HG03432 (cell line): Measurements from ENCODE around the gene GPT2.
A peak's percentile ranks its signal among the peaks of the same experiment; 100 is the strongest.
"Not testable (repeated sequence)": the region's sequence is repeated elsewhere in the genome, so short reads cannot be mapped to it uniquely, and the experiment has no call there.

Experiments used
- ATAC-seq: cut with Tn5 transposase; IDR thresholded peaks from one replicate; pipeline ENCODE4 v1.9.1; 2021; ENCODE audit warnings: mild to moderate bottlenecking, moderate library complexity; ENCODE audit not compliant: unreplicated experiment

The GPT2 gene

DNA sequence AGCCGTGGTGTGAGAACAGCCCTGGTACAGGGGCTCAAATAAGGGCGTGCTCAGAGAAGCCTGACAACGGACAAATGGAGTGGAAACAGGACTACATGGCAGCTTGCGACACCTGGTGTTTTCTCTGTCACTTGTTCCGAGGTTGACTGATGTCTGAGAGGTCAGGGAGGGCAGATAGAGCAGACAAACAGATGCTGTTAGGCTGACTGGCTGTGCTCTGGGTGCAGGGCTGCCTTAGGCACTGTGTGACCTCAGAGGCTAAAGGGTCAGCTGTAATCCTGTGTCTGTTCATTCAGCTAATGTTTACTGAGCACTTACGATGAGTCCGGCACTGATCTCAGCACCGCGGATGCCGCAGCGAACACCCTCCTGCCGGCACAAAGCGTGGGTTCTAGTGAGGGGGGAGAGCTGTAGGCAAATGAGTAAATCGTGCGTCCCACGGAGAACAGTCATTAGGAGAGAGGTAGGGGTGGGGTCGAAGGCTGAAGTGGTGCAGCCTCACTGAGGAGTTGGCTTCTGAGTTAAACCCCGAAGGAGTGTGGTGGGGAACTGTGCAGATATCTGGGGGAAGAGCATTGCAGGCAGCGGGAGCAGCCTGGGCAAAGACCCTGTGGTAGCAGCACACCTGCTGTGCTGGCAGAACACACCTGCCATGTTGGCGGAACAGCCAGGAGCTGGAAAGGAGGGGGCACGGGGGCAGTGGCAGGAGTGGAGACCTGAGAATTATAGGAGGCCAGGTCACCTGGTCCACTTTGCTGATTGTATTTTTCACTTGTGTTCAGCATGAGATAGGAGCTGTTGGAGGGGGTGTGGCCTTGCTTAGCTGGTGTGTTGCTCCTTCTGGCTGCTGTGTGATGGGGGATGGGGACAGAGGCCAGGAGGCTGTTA, 35.0 kb downstream of the GPT2 start:
- ATAC-seq, result peak; percentile 92

DNA sequence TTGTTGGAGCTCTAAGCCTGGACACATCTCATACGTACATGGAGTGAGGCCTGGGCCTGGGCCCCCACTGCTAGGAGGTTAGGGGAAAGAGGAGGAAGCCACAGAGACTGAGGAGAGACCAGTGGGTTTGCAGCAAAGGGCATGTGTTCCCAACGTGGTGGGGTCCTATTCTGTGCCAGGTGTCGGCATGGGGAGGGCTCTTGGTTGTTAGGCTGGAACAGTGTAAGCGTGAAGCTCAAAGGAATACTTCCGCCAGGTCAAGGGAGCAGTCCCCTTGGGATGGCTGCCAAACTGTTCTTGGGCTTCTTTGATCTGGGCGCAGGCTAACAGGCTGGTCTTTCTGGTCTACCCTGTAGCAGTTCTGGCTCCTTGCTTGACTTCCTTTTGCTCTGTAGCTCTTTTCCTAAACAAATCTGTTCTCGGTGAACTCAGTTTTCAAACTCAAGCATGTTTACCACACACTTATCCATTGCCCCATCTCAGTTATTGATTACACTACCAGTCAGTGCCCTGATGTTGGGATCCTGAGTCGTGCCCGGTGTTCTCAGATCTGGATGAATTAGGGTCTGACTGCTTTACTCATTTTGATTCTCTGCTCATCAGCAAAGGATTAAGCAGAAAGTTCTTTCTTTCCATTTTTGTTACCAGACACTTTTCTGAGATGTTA, 36.4 kb downstream of the GPT2 start:
- ATAC-seq, result no peak

DNA sequence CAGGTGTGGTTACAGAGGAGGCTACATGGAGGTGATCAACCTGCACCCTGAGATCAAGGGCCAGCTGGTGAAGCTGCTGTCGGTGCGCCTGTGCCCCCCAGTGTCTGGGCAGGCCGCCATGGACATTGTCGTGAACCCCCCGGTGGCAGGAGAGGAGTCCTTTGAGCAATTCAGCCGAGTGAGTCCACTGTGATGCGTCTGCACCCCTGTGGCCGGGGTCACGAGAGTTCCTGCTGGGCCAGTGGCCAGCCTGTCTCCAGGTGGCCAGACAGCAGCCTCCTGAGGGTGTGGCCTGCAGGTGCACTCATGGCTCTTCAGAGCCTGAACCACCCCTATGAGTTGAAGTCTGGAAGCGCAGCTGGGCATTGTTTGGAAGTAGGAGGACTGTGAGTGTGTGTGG, 38.1 kb downstream of the GPT2 start:
- no peak for ATAC-seq

DNA sequence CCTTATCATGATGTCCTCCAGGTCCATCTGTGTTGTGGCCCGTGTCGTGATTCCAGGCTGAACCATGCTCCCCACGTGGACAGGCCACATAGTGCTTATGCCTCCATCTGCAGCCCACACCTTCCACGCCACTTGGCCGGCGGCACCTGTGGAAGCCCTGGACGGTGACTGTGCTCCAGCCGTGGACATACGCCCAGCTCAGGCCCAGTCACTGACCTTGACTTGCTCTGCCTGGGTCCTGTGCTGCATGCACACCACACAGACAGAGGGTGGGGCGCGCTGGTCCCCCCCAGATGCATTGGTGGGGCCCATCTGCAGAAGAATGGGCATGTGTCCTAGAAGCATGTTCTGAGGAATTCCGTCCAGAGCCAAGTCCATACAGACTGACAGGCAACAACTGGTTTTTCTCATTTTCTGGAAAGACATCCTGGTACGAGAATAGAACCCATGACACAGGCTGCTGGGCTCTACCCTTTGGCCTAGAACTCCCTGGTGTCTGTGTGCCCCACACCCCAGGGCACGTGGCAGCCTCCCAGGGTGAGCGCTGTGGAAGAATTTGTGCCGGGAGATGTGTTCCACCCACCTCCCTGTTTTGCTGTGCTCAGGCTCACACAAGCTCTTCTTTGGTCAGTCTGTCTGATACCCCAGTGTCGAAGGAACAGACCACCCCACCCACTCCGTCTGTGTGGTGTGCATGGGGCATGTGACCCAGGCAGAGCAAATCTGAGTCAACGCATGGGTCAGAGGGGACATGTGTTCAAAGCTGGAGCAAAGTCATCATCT, 39.5 kb downstream of the GPT2 start:
- ATAC-seq, result no peak

DNA sequence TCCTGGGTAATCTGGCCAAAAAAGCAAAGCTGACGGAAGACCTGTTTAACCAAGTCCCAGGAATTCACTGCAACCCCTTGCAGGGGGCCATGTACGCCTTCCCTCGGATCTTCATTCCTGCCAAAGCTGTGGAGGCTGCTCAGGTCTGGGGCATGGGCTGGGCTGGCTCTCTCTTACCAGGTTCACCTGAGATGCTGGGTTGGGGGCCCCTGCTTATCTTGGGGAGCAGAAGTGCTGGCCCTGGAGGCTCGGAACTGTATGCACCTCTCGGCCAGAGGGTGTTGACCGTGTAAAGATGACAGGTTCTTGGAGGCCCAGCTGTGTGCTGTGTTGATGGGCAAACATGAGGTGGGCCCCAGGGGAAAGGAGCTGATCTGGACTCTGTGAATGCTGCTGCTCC, 40.2 kb downstream of the GPT2 start:
- no peak for ATAC-seq

DNA sequence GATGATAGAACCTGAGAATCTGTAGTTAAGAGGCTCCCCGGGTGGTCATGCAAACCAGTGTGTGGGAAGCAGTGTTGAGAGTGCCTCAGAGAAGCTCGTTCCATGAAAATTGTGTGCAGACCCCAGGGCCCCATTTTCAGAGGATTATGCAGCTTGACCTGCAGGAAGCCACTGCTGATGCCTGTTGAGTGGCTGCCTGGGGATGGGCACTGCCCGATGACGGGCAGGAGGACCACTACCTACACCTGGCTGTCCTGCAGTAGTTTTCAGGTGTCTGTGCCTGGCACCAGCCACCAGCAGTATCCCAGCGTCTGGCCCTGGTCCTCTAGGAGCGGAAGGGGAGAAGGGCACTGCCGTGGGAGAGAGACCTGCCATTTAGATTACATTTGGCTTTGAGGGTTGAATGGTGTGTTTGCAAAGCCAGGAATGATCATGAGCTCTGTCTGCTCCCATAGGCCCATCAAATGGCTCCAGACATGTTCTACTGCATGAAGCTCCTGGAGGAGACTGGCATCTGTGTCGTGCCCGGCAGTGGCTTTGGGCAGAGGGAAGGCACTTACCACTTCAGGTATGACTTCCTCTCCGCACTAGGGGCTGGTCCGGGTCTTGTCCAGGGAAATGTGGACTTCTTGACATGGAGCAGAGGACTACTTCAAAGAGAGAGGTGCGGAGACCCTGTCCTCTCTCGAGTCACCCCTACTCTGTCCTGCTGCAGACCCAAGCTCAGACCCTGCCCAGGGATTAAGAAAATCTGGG, 42.5 kb downstream of the GPT2 start:
- no peak for ATAC-seq

DNA sequence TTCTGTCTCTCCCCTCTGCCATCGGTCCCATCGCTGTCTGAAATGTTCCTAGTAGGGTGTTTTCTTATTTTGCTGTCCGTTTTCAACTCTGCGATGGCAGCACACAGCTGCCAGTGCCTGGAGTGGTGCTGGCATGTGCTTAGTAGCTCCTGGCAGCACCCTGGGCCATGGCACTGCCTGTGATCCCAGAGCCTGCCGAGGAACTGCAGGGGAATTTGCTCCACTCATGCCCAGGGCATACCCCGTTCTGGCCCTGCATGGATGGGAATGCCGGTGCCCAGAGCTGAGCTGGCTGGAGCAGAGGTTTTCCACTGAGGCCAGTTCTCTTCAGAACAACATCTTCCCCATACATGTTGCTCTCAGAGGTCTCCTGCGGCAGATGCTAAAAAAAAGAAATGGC, 43.1 kb downstream of the GPT2 start:
- ATAC-seq, result no peak

DNA sequence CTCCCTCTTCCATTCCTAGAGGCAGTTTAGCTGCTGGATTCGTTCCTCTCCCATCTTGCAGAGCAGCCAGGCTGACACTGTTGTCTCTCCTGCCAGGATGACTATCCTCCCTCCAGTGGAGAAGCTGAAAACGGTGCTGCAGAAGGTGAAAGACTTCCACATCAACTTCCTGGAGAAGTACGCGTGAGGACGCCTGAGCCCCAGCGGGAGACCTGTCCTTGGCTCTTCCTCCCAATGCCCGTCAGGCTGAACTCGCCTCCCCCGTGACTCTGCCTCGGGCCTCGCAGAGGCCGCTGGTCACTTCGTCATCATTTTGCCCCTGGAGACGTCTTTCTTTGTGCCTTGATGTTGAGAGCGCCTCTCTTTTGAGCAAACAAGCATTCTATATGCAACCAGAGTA, 44.6 kb downstream of the GPT2 start:
- ATAC-seq, result no peak

DNA sequence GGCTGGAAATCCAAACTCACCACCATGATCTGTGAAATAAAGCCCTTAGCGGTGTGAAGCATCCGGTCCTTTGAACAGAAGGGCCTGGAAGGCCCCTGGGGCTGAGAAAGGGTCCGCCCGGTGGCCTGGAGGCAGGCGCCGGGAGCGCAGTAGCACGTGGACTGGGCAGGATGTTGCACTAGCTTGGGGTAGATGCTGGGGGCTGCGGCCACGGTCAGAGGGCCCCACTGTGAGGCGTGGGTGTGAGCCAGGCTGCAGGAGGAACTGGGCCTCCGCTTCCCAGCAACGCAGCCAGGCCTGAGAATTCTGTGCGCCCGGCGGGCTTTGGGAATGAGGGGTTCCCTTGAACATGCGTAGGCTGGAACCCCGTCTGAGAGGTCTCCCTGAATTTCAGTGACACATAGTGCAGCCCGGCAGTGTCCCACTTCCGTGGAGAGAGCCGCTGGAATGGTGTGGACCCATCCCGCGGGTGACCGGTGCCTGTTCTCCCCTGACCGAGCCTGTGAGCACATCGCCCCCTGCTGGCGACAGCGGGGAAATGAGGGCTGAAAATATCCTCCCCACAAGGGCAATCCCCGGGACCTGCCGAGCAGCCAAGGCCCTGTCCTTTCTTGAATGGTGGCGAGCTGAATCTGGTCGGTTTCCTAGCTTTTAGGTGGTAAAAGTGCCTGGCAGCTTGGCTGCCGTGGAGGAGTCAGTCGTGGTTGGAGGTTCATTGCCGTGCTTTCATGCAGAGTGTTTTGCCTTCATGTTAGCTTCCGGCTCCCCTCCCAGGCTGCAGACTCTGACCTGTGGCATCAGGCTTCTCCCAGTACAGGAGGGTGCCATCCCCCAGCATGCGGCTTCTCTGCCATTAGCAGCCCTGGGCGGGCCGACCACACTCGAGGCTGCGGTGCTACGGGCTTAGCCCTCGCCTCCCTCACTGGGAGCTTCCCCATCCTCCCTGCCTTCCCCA, 45.5 kb downstream of the GPT2 start:
- ATAC-seq, result peak; percentile 82

DNA sequence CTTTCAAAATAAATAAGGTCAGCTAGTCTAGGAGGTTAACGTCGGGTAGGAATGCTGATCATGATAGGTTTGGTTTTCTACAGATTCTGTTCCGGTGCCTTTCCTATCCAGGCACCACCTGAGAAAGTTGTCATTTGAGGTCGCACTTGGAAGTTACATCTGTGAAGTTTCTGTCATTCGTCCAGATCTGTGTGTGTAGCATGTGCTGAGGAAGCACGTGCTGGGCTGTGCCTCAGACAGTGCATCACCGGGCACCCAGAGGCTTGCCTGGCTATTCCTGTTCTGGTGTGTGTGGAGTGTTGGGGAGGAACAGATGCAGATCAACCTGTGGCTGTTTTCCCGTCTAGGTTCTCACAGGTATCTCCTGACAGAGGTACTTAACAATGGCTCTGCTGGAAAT, 46.7 kb downstream of the GPT2 start:
- no peak for ATAC-seq

DNA sequence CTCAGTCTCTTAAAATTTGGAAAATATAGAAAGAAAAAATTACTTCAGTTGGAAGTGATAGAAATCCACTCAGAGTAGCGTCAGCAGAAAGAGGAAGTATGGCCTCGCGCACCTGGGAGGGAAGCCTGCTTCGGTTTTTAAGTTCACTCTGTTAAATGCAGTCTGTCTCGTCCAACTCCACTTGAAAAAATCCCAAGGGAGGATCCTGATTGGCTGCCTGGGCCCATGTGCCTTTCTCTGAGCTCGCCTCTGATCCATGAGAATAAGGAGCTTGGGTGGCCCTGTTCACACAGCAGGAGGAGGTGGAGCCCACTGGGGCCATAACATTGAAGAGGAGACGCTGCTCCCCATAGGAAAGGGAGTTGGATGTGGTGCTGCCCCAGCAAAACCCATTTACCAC, 48.6 kb downstream of the GPT2 start:
- ATAC-seq, result peak; percentile 55

DNA sequence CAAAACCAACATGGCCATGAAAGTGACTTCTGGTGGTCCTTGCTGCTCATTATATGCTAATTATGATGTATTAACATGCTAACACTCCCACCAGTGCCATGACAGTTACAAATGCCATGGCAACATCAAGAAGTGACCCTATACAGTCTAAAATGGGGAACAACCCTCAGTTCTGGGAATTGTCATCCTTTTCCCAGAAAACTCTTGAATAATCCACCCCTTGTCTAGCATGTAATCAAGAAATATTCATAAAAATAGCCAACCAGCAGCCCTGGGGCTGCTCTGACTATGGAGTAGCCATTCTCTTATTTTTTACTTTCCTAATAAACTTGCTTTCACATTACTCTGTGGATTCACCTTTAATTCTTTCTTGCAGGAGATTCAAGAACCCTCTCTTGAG, 53.4 kb downstream of the GPT2 start:
- ATAC-seq, result no peak

DNA sequence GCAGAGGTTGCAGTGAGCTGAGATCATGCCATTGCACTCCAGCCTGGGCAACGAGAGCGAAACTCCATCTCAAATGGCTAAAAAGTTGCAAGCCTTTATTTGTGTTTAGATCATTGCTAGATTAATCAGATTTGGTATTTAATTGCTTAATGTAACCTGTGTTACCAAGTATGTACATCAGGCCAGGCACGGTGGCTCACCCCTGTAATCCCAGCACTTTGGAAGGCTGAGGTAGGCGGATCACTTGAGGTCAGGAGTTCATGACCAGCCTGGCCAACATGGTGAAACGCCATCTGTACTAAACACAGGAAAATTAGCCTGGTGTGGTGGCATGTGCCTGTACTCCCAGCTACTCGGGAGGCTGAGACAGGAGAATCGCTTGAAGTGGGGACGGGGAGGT, 60.6 kb downstream of the GPT2 start:
- not testable (repeated sequence) for ATAC-seq

DNA sequence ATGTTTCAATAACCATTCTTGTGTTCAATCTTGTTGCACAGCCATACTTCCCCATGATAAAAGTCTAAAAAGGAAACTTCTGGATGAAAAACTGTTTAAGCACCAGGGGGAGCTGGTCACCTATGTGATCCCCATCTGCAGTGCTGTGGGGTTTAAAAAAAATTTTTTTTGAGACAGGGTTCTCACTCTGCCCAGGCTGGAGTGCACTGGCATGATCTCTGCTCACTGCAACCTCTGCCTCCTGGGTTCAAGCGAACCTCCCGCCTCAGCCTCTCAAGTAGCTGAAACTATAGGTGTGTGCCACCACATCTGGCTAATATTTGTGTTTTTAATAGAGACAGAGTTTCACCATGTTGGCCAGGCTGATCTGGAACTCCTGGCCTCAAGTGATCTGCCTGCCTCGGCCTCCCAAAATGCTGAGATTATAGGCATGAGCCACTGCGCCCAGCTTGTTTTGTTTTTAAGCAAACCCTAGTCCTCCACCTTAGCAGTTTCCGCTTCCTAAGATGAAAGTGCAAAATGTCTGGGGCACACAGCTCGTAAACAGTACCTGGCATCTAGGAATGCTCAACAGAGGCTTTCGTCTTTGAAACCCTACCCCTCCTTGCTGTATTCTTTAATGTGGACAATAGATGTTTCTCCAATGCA, 63.9 kb downstream of the GPT2 start:
- ATAC-seq, result peak; percentile 71

DNA sequence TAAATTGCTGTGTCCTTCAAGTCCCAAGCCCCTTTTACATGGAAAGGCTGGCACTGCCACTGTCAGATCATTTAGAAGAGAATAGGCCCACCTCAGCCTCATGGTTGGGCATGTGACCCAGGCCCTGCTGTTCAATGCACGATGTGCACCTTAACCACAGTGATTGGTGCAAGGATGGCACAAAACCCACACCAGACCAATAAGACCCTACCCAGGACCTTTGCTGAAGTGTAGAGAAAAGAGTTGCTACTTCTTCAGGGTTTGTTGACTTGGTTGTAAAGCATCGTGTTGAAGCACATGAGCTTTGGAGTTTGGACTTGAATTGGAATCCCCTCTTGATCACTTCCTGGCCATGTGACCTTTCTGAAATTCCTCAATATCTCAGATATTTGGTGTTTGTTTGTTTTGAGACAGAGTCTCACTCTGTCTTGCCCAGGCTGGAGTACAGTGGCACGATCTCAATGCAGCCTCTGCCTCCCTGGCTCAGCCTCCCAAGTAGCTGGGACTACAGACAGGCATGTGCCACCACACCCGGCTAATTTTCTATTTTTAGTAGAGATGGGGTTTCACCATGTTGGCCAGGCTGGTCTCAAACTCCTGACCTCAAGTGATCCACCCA, 64.5 kb downstream of the GPT2 start:
- ATAC-seq, result no peak

DNA sequence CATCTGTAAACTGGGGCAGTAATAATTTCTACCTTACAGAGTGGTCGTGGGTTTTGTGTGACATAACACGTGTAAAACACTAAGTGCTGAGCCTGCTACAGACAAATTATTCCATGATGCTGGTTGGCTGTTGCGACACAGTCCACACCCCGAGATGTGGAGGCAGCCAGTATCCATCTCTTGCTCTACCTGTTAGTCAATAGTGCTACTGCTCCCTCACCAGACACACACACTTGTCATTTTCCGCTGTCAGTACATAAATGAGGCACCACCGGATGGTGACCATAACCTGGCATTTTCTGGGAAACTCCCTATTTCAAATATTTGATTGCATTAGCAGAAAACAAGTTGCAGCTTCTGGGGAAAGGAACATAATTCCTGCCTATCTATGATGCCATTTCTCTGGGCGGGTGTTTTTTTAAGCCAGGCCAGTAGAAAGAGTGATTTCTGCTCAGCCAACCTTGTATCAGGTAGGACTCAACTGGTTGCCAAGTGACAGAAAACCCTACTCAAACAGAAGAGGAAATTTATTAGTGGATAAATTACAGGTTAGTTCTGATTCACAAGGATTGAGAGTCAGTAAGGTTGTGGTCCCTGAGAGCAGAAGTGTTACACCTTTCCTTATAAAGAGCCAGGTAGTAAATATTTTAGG, 65.2 kb downstream of the GPT2 start:
- no peak for ATAC-seq

DNA sequence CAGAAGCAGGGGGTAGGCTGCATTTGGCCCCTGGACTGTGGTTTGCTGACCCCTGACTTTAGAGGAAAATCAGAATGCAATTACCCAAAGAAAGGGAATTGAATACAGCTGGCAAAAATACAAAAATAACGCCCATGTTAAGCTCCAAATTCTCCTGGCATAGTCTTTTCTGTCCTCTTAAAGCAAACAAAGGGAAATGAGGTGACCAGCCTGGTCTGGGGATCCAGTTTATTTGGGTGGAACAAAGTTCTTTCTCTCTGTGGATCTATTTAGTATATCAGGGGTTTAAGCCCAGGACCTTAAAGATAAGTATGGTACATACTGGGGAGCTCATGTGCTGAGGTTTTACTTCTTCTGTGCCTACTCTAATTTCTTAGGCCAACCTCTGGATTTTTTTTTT, 65.8 kb downstream of the GPT2 start:
- ATAC-seq, result no peak

DNA sequence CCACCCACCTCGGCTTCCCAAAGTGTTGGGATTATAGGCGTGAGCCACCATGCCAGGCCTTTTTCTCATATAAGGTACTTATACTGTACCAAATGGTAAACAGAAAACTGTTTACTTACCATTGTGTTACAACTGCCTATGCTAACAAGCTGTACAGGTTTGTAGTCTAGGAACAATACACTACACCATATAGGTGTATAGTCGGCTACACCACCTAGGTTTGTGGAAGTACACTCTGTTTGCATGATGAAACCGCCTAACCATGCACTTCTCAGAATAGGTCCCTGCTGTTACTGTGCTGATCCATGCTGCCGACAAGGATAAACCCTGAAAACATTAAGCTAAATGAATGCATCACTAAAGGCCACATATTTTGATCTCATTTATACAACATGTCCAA, 70.4 kb downstream of the GPT2 start:
- no peak for ATAC-seq
